H9 (cell line): ENCODE data around the gene DOK1. TPM values are rescaled to one million over a fixed set of nuclear protein-coding genes. Genes with fewer than 3 reads are reported as not detected.

Experiments
- DNase-seq: peaks from one replicate; pipeline ENCODE4 v3.0.0-alpha.2; 2017
- H2AFZ ChIP-seq: one replicate; pipeline ENCODE4 v1.6.1; 2013; ENCODE audit warnings: mild to moderate bottlenecking, low read length, control low read depth, moderate library complexity
- H2AK5ac ChIP-seq: 2 replicates; pipeline ENCODE4 v1.6.1; 2013; ENCODE audit warnings: low read length, control low read depth, mixed read lengths; ENCODE audit not compliant: insufficient read length
- H2BK120ac ChIP-seq: one replicate; pipeline ENCODE4 v1.6.1; 2013; ENCODE audit warnings: low read depth, mild to moderate bottlenecking, low read length, control low read depth, inconsistent platforms; ENCODE audit not compliant: poor library complexity, severe bottlenecking
- H2BK12ac ChIP-seq: 2 replicates; pipeline ENCODE4 v1.6.1; 2013; ENCODE audit warnings: low read length, control low read depth, mixed read lengths, low read depth; ENCODE audit not compliant: insufficient read length
- H2BK15ac ChIP-seq: 2 replicates; pipeline ENCODE4 v1.6.1; 2013; ENCODE audit warnings: low read depth, low read length, control low read depth
- H2BK20ac ChIP-seq: one replicate; pipeline ENCODE4 v1.6.1; 2013; ENCODE audit warnings: low read depth, mild to moderate bottlenecking, low read length, control low read depth, inconsistent platforms; ENCODE audit not compliant: poor library complexity, severe bottlenecking
- H2BK5ac ChIP-seq: 2 replicates; pipeline ENCODE4 v1.6.1; 2013; ENCODE audit warnings: low read length, control low read depth, mixed read lengths; ENCODE audit not compliant: insufficient read length
- H3K14ac ChIP-seq: 2 replicates; pipeline ENCODE4 v1.6.1; 2013; ENCODE audit warnings: low read length, control low read depth; ENCODE audit not compliant: insufficient read depth
- H3K18ac ChIP-seq: 2 replicates; pipeline ENCODE4 v1.6.1; 2013; ENCODE audit warnings: low read depth, mild to moderate bottlenecking, mixed read lengths, low read length, control low read depth; ENCODE audit not compliant: insufficient read length
- H3K23ac ChIP-seq: 2 replicates; pipeline ENCODE4 v1.6.1; 2013; ENCODE audit warnings: low read length, control low read depth, mixed read lengths, low read depth; ENCODE audit not compliant: insufficient read length
- H3K23me2 ChIP-seq: 2 replicates; pipeline ENCODE4 v1.6.1; 2013; ENCODE audit warnings: low read depth, mild to moderate bottlenecking, mixed read lengths, low read length, control low read depth; ENCODE audit not compliant: insufficient read length, poor library complexity, severe bottlenecking
- H3K27ac ChIP-seq: 2 replicates; pipeline ENCODE4 v1.5.1; 2013; ENCODE audit warnings: low read length, control low read depth, mixed read lengths, low read depth; ENCODE audit not compliant: insufficient read length
- H3K27me3 ChIP-seq: 2 replicates; pipeline ENCODE4 v1.6.1; 2013; ENCODE audit warnings: low read length, control low read depth, inconsistent platforms; ENCODE audit not compliant: insufficient read depth
- H3K4ac ChIP-seq: 2 replicates; pipeline ENCODE4 v1.6.1; 2013; ENCODE audit warnings: low read depth, mild to moderate bottlenecking, control low read depth, inconsistent platforms, low read length, moderate library complexity
- H3K4me1 ChIP-seq: 2 replicates; pipeline ENCODE4 v1.6.1; 2013; ENCODE audit warnings: low read length, control low read depth, inconsistent platforms; ENCODE audit not compliant: insufficient read depth
- H3K4me2 ChIP-seq: 2 replicates; pipeline ENCODE4 v1.6.1; 2013; ENCODE audit warnings: low read length, control low read depth, mixed read lengths; ENCODE audit not compliant: insufficient read length, insufficient read depth
- H3K56ac ChIP-seq: 2 replicates; pipeline ENCODE4 v1.6.1; 2013; ENCODE audit warnings: low read depth, mild to moderate bottlenecking, mixed read lengths, low read length, control low read depth; ENCODE audit not compliant: insufficient read length
- H3K79me1 ChIP-seq: 2 replicates; pipeline ENCODE4 v1.6.1; 2013; ENCODE audit warnings: low read depth, mild to moderate bottlenecking, moderate library complexity, low read length, control low read depth, inconsistent platforms; ENCODE audit not compliant: insufficient read depth, poor library complexity, severe bottlenecking
- H3K79me2 ChIP-seq: 2 replicates; pipeline ENCODE4 v1.6.1; 2013; ENCODE audit warnings: low read length, control low read depth, inconsistent platforms; ENCODE audit not compliant: insufficient read depth
- H3K9ac ChIP-seq: 2 replicates; pipeline ENCODE4 v1.6.1; 2013; ENCODE audit warnings: low read length, control low read depth, mixed read lengths; ENCODE audit not compliant: insufficient read length; ENCODE audit errors: extremely low read depth
- H3K9me3 ChIP-seq: one replicate; pipeline ENCODE4 v1.6.1; 2013; ENCODE audit warnings: low read depth, low read length, inconsistent platforms; ENCODE audit not compliant: control insufficient read depth
- H3T11ph ChIP-seq: one replicate; pipeline ENCODE4 v1.6.1; 2013; ENCODE audit warnings: mild to moderate bottlenecking, low read length, control low read depth, inconsistent platforms
- H4K20me1 ChIP-seq: one replicate; pipeline ENCODE4 v1.6.1; 2013; ENCODE audit not compliant: control insufficient read depth, insufficient read length, insufficient read depth
- H4K5ac ChIP-seq: 2 replicates; pipeline ENCODE4 v1.6.1; 2013; ENCODE audit warnings: low read depth, mild to moderate bottlenecking, mixed read lengths, low read length, control low read depth; ENCODE audit not compliant: insufficient read length
- H4K8ac ChIP-seq: replicated peaks from 2 replicates; pipeline ENCODE4 v1.6.1; 2013; ENCODE audit warnings: low read length, control low read depth, mixed read lengths, low read depth; ENCODE audit not compliant: insufficient read length
- H4K91ac ChIP-seq: 2 replicates; pipeline ENCODE4 v1.6.1; 2013; ENCODE audit warnings: low read depth, mild to moderate bottlenecking, moderate library complexity, mixed read lengths, low read length, control low read depth; ENCODE audit not compliant: insufficient read length
- H3K27ac Mint-ChIP-seq, 3 experiments: 2 replicates in 2 of 3; 3 replicates in 1 of 3; pipeline ENCODE4 v1.8.0; 2020 to 2021; ENCODE audit warnings: mixed read lengths in 3 of 3, mild to moderate bottlenecking in 1 of 3, moderate library complexity in 1 of 3
- H3K27me3 Mint-ChIP-seq: 2 replicates; pipeline ENCODE4 v1.8.0; 2021; ENCODE audit warnings: low read depth, mild to moderate bottlenecking, moderate library complexity, mixed read lengths
- H3K36me3 Mint-ChIP-seq, 3 experiments: 2 replicates in 2 of 3; 3 replicates in 1 of 3; pipeline ENCODE4 v1.8.0; 2020 to 2021; ENCODE audit warnings: low read depth in 3 of 3, mixed read lengths in 3 of 3; ENCODE audit not compliant: insufficient read depth in 1 of 3
- H3K4me1 Mint-ChIP-seq, 2 experiments: 2 replicates each; pipeline ENCODE4 v1.8.0; 2020; ENCODE audit warnings: mixed read lengths in 2 of 2
- H3K4me3 Mint-ChIP-seq, 2 experiments: 2 replicates in 1 of 2; 3 replicates in 1 of 2; pipeline ENCODE4 v1.8.0; 2020 to 2021; ENCODE audit warnings: mild to moderate bottlenecking in 2 of 2, mixed read lengths in 2 of 2, moderate library complexity in 1 of 2
- H3K9me3 Mint-ChIP-seq, 2 experiments: 2 replicates in 1 of 2; 3 replicates in 1 of 2; pipeline ENCODE4 v1.8.0; 2020; ENCODE audit warnings: mild to moderate bottlenecking in 2 of 2, mixed read lengths in 2 of 2, moderate library complexity in 1 of 2
- WGBS: extraction: QIAGEN DNeasy Blood & Tissue Kit; methylation state at CpG from one replicate; pipeline ENCODE4 v1.1.7; 2013; ENCODE audit warnings: missing lambda C conversion rate, low lambda C conversion rate, mixed read lengths; ENCODE audit not compliant: insufficient read length; ENCODE audit errors: extremely low coverage; 5-methylcytosine and 5-hydroxymethylcytosine counted together
- total RNA-seq: library from RNA; stranded (reverse); gene quantifications from 2 replicates; pipeline ENCODE4 v1.2.1, GENCODE V29; 2021
- TF ChIP-seq, protein P1 (sequence below): fragments of 200-600 bp; sonication (generic); conservative IDR thresholded peaks from 3 replicates; pipeline ENCODE4 v1.8.0; 2021; ENCODE audit warnings: antibody characterized with exemption, mild to moderate bottlenecking

DOK1 gene
- total RNA-seq, 1 experiment from 2014 or later = 16.0 TPM

DNA sequence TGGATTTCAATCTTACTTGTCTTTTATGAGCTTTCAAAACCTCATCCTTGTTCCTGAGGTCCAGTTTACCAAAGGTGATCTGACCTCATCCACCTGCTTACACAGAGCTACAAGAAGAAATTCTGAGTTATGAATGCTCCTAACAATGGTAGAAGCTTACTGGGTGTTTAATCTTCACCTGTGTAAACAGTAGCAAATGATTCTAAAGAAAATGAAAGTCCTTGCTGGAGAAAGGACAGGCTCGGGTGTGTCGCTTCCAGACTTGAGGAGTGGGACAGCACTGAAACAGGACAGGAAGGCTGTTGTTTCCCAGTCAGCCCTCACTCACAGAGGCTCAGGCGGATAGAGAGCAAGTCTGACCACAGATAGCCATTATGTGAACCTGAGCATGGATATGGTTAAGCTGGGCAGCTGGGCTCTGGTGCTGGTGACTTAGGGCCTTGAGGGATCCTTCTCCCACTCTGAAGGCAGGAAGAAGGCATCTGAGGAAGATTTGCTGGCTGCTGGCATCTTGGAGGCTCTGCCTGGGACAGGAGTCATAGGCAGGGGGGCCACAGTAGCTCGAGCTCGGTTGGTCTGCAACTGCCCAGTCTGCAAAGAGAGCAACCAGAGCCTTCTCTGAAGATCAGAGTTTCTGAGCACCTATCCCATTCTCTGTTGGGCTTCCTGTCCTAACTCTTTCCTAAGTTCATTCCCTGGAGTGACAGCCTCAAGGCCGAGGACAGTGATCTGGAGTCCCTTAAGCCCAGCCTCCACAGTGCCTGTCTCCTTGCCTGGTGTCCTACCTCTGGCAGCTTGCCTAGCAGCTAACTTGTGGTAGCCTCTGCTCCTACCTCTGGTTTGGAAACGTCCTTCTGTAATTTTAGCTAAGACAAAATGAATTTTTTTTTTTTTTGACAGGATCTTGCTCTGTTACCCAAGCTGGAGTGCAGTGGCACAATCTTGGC, 4.0 kb downstream of the DOK1 start:
- H4K20me1 ChIP-seq = no peaks in the 10 kb centered on the region
- H3K4me1 Mint-ChIP-seq = peaks cover 13 to 19% of the 10 kb centered on the region in 2 experiments
- no peak overlapping the region for H3K14ac ChIP-seq
- no peak overlapping the region for H3K23ac ChIP-seq
- no peak overlapping the region for H3K27ac Mint-ChIP-seq
- no peak overlapping the region for H2BK5ac ChIP-seq
- no peak overlapping the region for H2BK12ac ChIP-seq
- no peaks in the 10 kb centered on the region for H3K9me3 ChIP-seq
- no peak overlapping the region for H4K5ac ChIP-seq
- no peak overlapping the region for H4K8ac ChIP-seq
- H3K23me2 ChIP-seq = peaks cover 13% of the 10 kb centered on the region
- H2AK5ac ChIP-seq = no peak overlapping the region
- H3K4ac ChIP-seq = no peak overlapping the region
- no peak overlapping the region for H2BK120ac ChIP-seq
- peaks cover 34% of the 10 kb centered on the region for H3K27me3 Mint-ChIP-seq
- no peak for DNase-seq
- no peak overlapping the region for H2BK20ac ChIP-seq
- no peak overlapping the region for H4K91ac ChIP-seq
- no peak overlapping the region for H2AFZ ChIP-seq
- H3K9me3 Mint-ChIP-seq = no peaks in the 10 kb centered on the region
- H2BK15ac ChIP-seq = no peak overlapping the region
- no peak overlapping the region for H3K4me3 Mint-ChIP-seq
- H3K27ac ChIP-seq = no peak overlapping the region
- H3K56ac ChIP-seq = no peak overlapping the region
- H3K4me2 ChIP-seq = no peak overlapping the region
- no CpG with 5 or more reads among the region's 7 CpGs for WGBS
- H3K4me1 ChIP-seq = 0 out of 2 replicates have a peak, but pooled peaks cover 3% of the 10 kb centered on the region
- TF ChIP-seq, protein P1, sequence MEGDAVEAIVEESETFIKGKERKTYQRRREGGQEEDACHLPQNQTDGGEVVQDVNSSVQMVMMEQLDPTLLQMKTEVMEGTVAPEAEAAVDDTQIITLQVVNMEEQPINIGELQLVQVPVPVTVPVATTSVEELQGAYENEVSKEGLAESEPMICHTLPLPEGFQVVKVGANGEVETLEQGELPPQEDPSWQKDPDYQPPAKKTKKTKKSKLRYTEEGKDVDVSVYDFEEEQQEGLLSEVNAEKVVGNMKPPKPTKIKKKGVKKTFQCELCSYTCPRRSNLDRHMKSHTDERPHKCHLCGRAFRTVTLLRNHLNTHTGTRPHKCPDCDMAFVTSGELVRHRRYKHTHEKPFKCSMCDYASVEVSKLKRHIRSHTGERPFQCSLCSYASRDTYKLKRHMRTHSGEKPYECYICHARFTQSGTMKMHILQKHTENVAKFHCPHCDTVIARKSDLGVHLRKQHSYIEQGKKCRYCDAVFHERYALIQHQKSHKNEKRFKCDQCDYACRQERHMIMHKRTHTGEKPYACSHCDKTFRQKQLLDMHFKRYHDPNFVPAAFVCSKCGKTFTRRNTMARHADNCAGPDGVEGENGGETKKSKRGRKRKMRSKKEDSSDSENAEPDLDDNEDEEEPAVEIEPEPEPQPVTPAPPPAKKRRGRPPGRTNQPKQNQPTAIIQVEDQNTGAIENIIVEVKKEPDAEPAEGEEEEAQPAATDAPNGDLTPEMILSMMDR = no peak
- H3K79me2 ChIP-seq = no peaks in the 10 kb centered on the region
- no peak overlapping the region for H3T11ph ChIP-seq
- H3K27me3 ChIP-seq = no peaks in the 10 kb centered on the region; the same call in 1 of the 2 replicates
- no peaks in the 10 kb centered on the region for H3K79me1 ChIP-seq
- H3K36me3 Mint-ChIP-seq = peaks cover 0 to 16% (median 12%) of the 10 kb centered on the region in 3 experiments; a peak in 4 of 7 replicates
- no peak overlapping the region for H3K9ac ChIP-seq
- H3K18ac ChIP-seq = no peak overlapping the region
